Liver (tissue), 9 donors: ENCODE data around the gene SPI1. TPM values are rescaled to one million over a fixed set of nuclear protein-coding genes. Genes with fewer than 3 reads are reported as not detected.

Experiments
- DNase-seq: peaks from one replicate; pipeline ENCODE4 v3.0.0-alpha.2; 2017; ENCODE audit warnings: low spot score
- H3K27ac ChIP-seq, 2 donors: one replicate each; pipeline ENCODE4 v1.7.0; 2013; ENCODE audit warnings: inconsistent platforms in 2 of 2, low read length in 2 of 2, control low read depth in 1 of 2, low read depth in 1 of 2, mild to moderate bottlenecking in 1 of 2
- H3K27me3 ChIP-seq, 4 donors: one replicate each; pipeline versions ENCODE4 v1.6.1 to v1.7.0; 2013; ENCODE audit warnings: low read length in 3 of 4, inconsistent platforms in 1 of 4, mild to moderate bottlenecking in 1 of 4, moderate library complexity in 1 of 4; ENCODE audit not compliant: control insufficient read depth in 4 of 4, insufficient read depth in 4 of 4
- H3K36me3 ChIP-seq, 4 donors: one replicate each; pipeline versions ENCODE4 v1.6.1 to v1.7.0; 2013; ENCODE audit warnings: low read length in 3 of 4, mild to moderate bottlenecking in 3 of 4, low read depth in 1 of 4, moderate library complexity in 1 of 4; ENCODE audit not compliant: control insufficient read depth in 4 of 4, insufficient read depth in 3 of 4
- H3K4me1 ChIP-seq, 4 donors: one replicate each; pipeline versions ENCODE4 v1.6.1 to v1.7.0; 2013; ENCODE audit warnings: low read length in 3 of 4, mild to moderate bottlenecking in 3 of 4, moderate library complexity in 1 of 4; ENCODE audit not compliant: control insufficient read depth in 4 of 4, insufficient read depth in 4 of 4
- H3K4me3 ChIP-seq, 3 donors: one replicate each; pipeline versions ENCODE4 v1.6.1 to v1.7.0; 2013; ENCODE audit warnings: low read length in 3 of 3, control low read depth in 1 of 3, low read depth in 1 of 3, mild to moderate bottlenecking in 1 of 3
- H3K9ac ChIP-seq, 2 donors: one replicate each; pipeline ENCODE4 v1.7.0; 2013; ENCODE audit warnings: low read length in 2 of 2, mild to moderate bottlenecking in 2 of 2, moderate library complexity in 2 of 2, control low read depth in 1 of 2, low read depth in 1 of 2
- H3K9me3 ChIP-seq, 4 donors: one replicate each; pipeline versions ENCODE4 v1.6.1 to v1.7.0; 2013; ENCODE audit warnings: low read length in 3 of 4; ENCODE audit not compliant: control insufficient read depth in 4 of 4
- ATF3 ChIP-seq: IDR thresholded peaks from 2 replicates; pipeline ENCODE4 v1.6.1; 2016; ENCODE audit warnings: antibody characterized with exemption
- CTCF ChIP-seq: fragments of 150-350 bp; IDR thresholded peaks from 2 replicates; pipeline ENCODE4 v1.5.1; 2017; ENCODE audit warnings: improper control_type of control experiment, low read depth, low read length; ENCODE audit not compliant: missing input control
- EGR1 ChIP-seq, 2 donors: IDR thresholded peaks; 2 replicates each; pipeline ENCODE4 v1.6.1; 2016 to 2018; ENCODE audit warnings: antibody characterized with exemption in 2 of 2, low read depth in 2 of 2
- FOXA1 ChIP-seq: IDR thresholded peaks from 2 replicates; pipeline ENCODE4 v1.6.1; 2016; ENCODE audit warnings: antibody characterized with exemption
- FOXA2 ChIP-seq: IDR thresholded peaks from 2 replicates; pipeline ENCODE4 v1.6.1; 2016; ENCODE audit warnings: antibody characterized with exemption
- GABPA ChIP-seq, 2 donors: IDR thresholded peaks in 1 of 2; conservative IDR thresholded peaks in 1 of 2; 2 replicates each; pipeline ENCODE4 v1.6.1; 2016; ENCODE audit warnings: antibody characterized with exemption in 2 of 2, mild to moderate bottlenecking in 1 of 2, moderate library complexity in 1 of 2
- HNF4A ChIP-seq, 2 donors: conservative IDR thresholded peaks; 2 replicates each; pipeline ENCODE4 v1.6.1; 2016; ENCODE audit warnings: antibody characterized with exemption in 2 of 2, mild to moderate bottlenecking in 2 of 2
- HNF4G ChIP-seq: IDR thresholded peaks from 2 replicates; pipeline ENCODE4 v1.6.1; 2016; ENCODE audit warnings: antibody characterized with exemption
- JUND ChIP-seq, 2 donors: IDR thresholded peaks; 2 replicates each; pipeline ENCODE4 v1.6.1; 2016; ENCODE audit warnings: antibody characterized with exemption in 2 of 2
- MAX ChIP-seq: IDR thresholded peaks from 2 replicates; pipeline ENCODE4 v1.6.1; 2016; ENCODE audit warnings: antibody characterized with exemption
- NR2F2 ChIP-seq: IDR thresholded peaks from 2 replicates; pipeline ENCODE4 v1.6.1; 2016; ENCODE audit warnings: antibody characterized with exemption
- RAD21 ChIP-seq, 2 donors: IDR thresholded peaks; 2 replicates each; pipeline ENCODE4 v1.6.1; 2016; ENCODE audit warnings: antibody characterized with exemption in 2 of 2, mild to moderate bottlenecking in 2 of 2
- REST ChIP-seq: IDR thresholded peaks from 2 replicates; pipeline ENCODE4 v1.6.1; 2016; ENCODE audit warnings: antibody characterized with exemption, mild to moderate bottlenecking
- RXRA ChIP-seq, 2 donors: IDR thresholded peaks; 2 replicates each; pipeline ENCODE4 v1.6.1; 2017 to 2018; ENCODE audit warnings: antibody characterized with exemption in 2 of 2, mild to moderate bottlenecking in 1 of 2
- TAF1 ChIP-seq: conservative IDR thresholded peaks from 2 replicates; pipeline ENCODE4 v1.6.1; 2016; ENCODE audit warnings: antibody characterized with exemption, mild to moderate bottlenecking
- YY1 ChIP-seq: IDR thresholded peaks from 2 replicates; pipeline ENCODE4 v1.6.1; 2016; ENCODE audit warnings: antibody characterized with exemption, mild to moderate bottlenecking
- ZBTB33 ChIP-seq: IDR thresholded peaks from 2 replicates; pipeline ENCODE4 v1.6.1; 2016; ENCODE audit warnings: antibody characterized with exemption
- WGBS: extraction: QIAGEN DNeasy Blood & Tissue Kit; methylation state at CpG from one replicate; pipeline ENCODE4 v1.1.7; 2013; 5-methylcytosine and 5-hydroxymethylcytosine counted together
- polyA plus RNA-seq, 2 donors: library from polyadenylated mRNA; stranded (reverse) in 1 of 2; unstranded in 1 of 2; fragments of 200-250 nt in 1 of 2; fragments of >200 nt in 1 of 2; fragmentation: Nextera tagmentation in 1 of 2; extraction: Ambion mirVana in 1 of 2; gene quantifications; one replicate each; pipeline versions ENCODE4 v1.2.1 to v1.2.3, GENCODE V29; 2013 to 2015
- total RNA-seq, 2 donors: library from RNA; depleted of rRNA; stranded (reverse); fragments of >200 nt; gene quantifications; one replicate each; pipeline ENCODE4 v1.2.3, GENCODE V29; 2014
- donor health status: healthy.
- donor health status: healthy.
- donor health status: healthy.
- donor health status: healthy.
- donor health status: healthy.

The SPI1 gene
- total and polyA plus RNA-seq, 4 donors = 2.3 to 14.4 (median 13.3) TPM

GRCh38 chr11:47403135-47403534 is 24.8 kb upstream of the SPI1 start:
- Histone ChIP-seq H3K27ac (no peak overlapping the region), H3K27me3 (no peaks in the 10 kb centered on the region), H3K36me3 (no peaks in the 10 kb centered on the region), H3K4me1 (peaks cover 2 to 18% (median 14%) of the 10 kb centered on the region in 4 donors), H3K9ac (no peak overlapping the region), H3K9me3 (no peaks in the 10 kb centered on the region), H3K4me3 (no peak overlapping the region)
- 62% methylated on average over 4 of the region's 4 CpGs for WGBS
- DNase-seq = no peak
- no peak for TF ChIP-seq TAF1
- TF ChIP-seq RXRA (IDR thresholded peaks at IDR 0.05) = no peak
- no peak for TF ChIP-seq YY1
- no peak for TF ChIP-seq FOXA2
- TF ChIP-seq EGR1 (IDR thresholded peaks at IDR 0.05; ENCODE audit: low read depth in 2 of 2) = no peak
- TF ChIP-seq MAX = no peak
- TF ChIP-seq GABPA (IDR thresholded peaks at IDR 0.05 in 1 of 2, conservative IDR thresholded peaks at IDR 0.05 in 1 of 2) = no peak
- no peak for TF ChIP-seq JUND (IDR thresholded peaks at IDR 0.05)
- TF ChIP-seq HNF4A (conservative IDR thresholded peaks at IDR 0.05) = no peak
- no peak for TF ChIP-seq REST
- TF ChIP-seq CTCF = no peak
- no peak for TF ChIP-seq HNF4G
- no peak for TF ChIP-seq ATF3
- TF ChIP-seq NR2F2 = no peak
- TF ChIP-seq ZBTB33 = no peak
- no peak for TF ChIP-seq FOXA1
- no peak for TF ChIP-seq RAD21 (IDR thresholded peaks at IDR 0.05)
